Endodermal cell (in vitro differentiated cells): ENCODE data around the gene ELAVL3. TPM values are rescaled to one million over a fixed set of nuclear protein-coding genes. Genes with fewer than 3 reads are reported as not detected.

Experiments
- DNase-seq: peaks from one replicate; pipeline ENCODE4 v3.0.0-alpha.2; 2017
- H3K27ac ChIP-seq: 2 replicates; pipeline ENCODE4 v1.5.1; 2013; ENCODE audit warnings: mild to moderate bottlenecking, low read depth, low read length, moderate library complexity
- H3K27me3 ChIP-seq: 2 replicates; pipeline ENCODE4 v1.6.1; 2013; ENCODE audit warnings: mild to moderate bottlenecking, low read length, moderate library complexity; ENCODE audit not compliant: insufficient read depth, control insufficient read depth, poor library complexity, severe bottlenecking
- H3K36me3 ChIP-seq: 2 replicates; pipeline ENCODE4 v1.7.0; 2013; ENCODE audit warnings: mild to moderate bottlenecking, low read length, moderate library complexity; ENCODE audit not compliant: control insufficient read depth, insufficient read depth
- H3K4me1 ChIP-seq: one replicate; pipeline ENCODE4 v1.7.0; 2013; ENCODE audit warnings: low read length; ENCODE audit not compliant: control insufficient read depth, insufficient read depth
- H3K4me3 ChIP-seq: 2 replicates; pipeline ENCODE4 v1.5.1; 2013; ENCODE audit warnings: mild to moderate bottlenecking, low read length, moderate library complexity
- H3K9ac ChIP-seq: 2 replicates; pipeline ENCODE4 v1.6.1; 2013; ENCODE audit warnings: mild to moderate bottlenecking, low read length, moderate library complexity; ENCODE audit not compliant: poor library complexity, severe bottlenecking; ENCODE audit errors: extremely low read depth
- H3K9me3 ChIP-seq: 2 replicates; pipeline ENCODE4 v1.6.1; 2013; ENCODE audit warnings: mild to moderate bottlenecking, low read length, moderate library complexity; ENCODE audit not compliant: control insufficient read depth
- H3K27ac Mint-ChIP-seq: 2 replicates; pipeline ENCODE4 v1.8.0; 2020; ENCODE audit warnings: mixed read lengths
- H3K27me3 Mint-ChIP-seq: 2 replicates; pipeline ENCODE4 v1.8.0; 2021; ENCODE audit warnings: mild to moderate bottlenecking, mixed read lengths; ENCODE audit not compliant: insufficient read depth
- H3K36me3 Mint-ChIP-seq: 2 replicates; pipeline ENCODE4 v1.8.0; 2020; ENCODE audit warnings: low read depth, mixed read lengths
- H3K4me1 Mint-ChIP-seq: 2 replicates; pipeline ENCODE4 v1.8.0; 2020; ENCODE audit warnings: mixed read lengths
- H3K4me3 Mint-ChIP-seq: 2 replicates; pipeline ENCODE4 v1.8.0; 2020; ENCODE audit warnings: mild to moderate bottlenecking, moderate library complexity, mixed read lengths
- H3K9me3 Mint-ChIP-seq: 2 replicates; pipeline ENCODE4 v1.8.0; 2020; ENCODE audit warnings: mild to moderate bottlenecking, mixed read lengths
- CTCF ChIP-seq: fragments of 200-600 bp; sonication (generic); conservative IDR thresholded peaks from 2 replicates; pipeline ENCODE4 v1.5.0; 2021; ENCODE audit warnings: antibody characterized with exemption, mild to moderate bottlenecking
- WGBS, 2 experiments: methylation state at CpG; one replicate each; pipeline versions ENCODE4 v1.1.5 to v1.1.7; 2013; ENCODE audit warnings: missing lambda C conversion rate in 2 of 2, mixed read lengths in 1 of 2; ENCODE audit not compliant: insufficient coverage in 1 of 2, insufficient read length in 1 of 2; 5-methylcytosine and 5-hydroxymethylcytosine counted together
- total RNA-seq, 2 donors: library from RNA; stranded (reverse); fragmentation: NEBNext Ultra II Directional in 1 of 2; extraction: Animal tissue kit (Norgen Biotek cat#: 25700) in 1 of 2; gene quantifications; 2 replicates in 1 of 2; 3 replicates in 1 of 2; pipeline ENCODE4 v1.2.1, GENCODE V29; 2021

Gene ELAVL3
- total RNA-seq, 2 donors from 2014 or later, result 0.55 TPM; not detected in 1

GRCh38 chr19:11483366-11484111, 2.7 kb upstream of the ELAVL3 start:
- Histone ChIP-seq H3K9me3 (no peaks in the 10 kb centered on the region), H3K27ac (no peak overlapping the region), H3K4me3 (no peak overlapping the region), H3K36me3 (no peaks in the 10 kb centered on the region), H3K9ac (no peak overlapping the region), H3K4me1 (no peaks in the 10 kb centered on the region), H3K27me3 (peaks cover 47% of the 10 kb centered on the region)
- no peak overlapping the region for H3K4me3 Mint-ChIP-seq
- H3K27ac Mint-ChIP-seq, result no peak overlapping the region
- peaks cover 42% of the 10 kb centered on the region for H3K27me3 Mint-ChIP-seq
- 91 to 100% methylated on average over 7 to 57 of the region's 57 CpGs for WGBS, 2 experiments
- H3K9me3 Mint-ChIP-seq, result peaks cover 3% of the 10 kb centered on the region
- DNase-seq, result peak; percentile 71
- H3K4me1 Mint-ChIP-seq, result no peaks in the 10 kb centered on the region
- no peak for TF ChIP-seq CTCF
- peaks cover 12% of the 10 kb centered on the region for H3K36me3 Mint-ChIP-seq

- H3K27ac ChIP-seq, result no peak overlapping the region
- H3K4me3 ChIP-seq, result no peak overlapping the region
- H3K9me3 Mint-ChIP-seq, result peaks cover 3% of the 10 kb centered on the region
- H3K27me3 ChIP-seq, result peaks cover 57% of the 10 kb centered on the region
- H3K36me3 ChIP-seq, result no peaks in the 10 kb centered on the region
- peak; percentile 90 for DNase-seq
- no peak overlapping the region for H3K4me3 Mint-ChIP-seq
- H3K27ac Mint-ChIP-seq, result no peak overlapping the region
- TF ChIP-seq CTCF, result peak; percentile 90
- 3 to 7% methylated on average over 31 to 58 of the region's 58 CpGs for WGBS, 2 experiments
- H3K9ac ChIP-seq, result no peak overlapping the region
- no peaks in the 10 kb centered on the region for H3K9me3 ChIP-seq
- peaks cover 12% of the 10 kb centered on the region for H3K36me3 Mint-ChIP-seq
- H3K4me1 ChIP-seq, result no peaks in the 10 kb centered on the region
- peaks cover 52% of the 10 kb centered on the region for H3K27me3 Mint-ChIP-seq
- no peaks in the 10 kb centered on the region for H3K4me1 Mint-ChIP-seq
Measured at GRCh38 chr19:11482384-11483050, 1.7 kb upstream of the ELAVL3 start.

- Histone ChIP-seq H3K4me3 (no peak overlapping the region), H3K9me3 (no peaks in the 10 kb centered on the region), H3K27ac (no peak overlapping the region), H3K9ac (no peak overlapping the region), H3K4me1 (no peaks in the 10 kb centered on the region), H3K36me3 (no peaks in the 10 kb centered on the region), H3K27me3 (peaks cover 64% of the 10 kb centered on the region)
- H3K4me3 Mint-ChIP-seq, result no peak overlapping the region
- H3K36me3 Mint-ChIP-seq, result peaks cover 12% of the 10 kb centered on the region
- H3K27me3 Mint-ChIP-seq, result peaks cover 59% of the 10 kb centered on the region
- H3K9me3 Mint-ChIP-seq, result peaks cover 3% of the 10 kb centered on the region
- no peak for TF ChIP-seq CTCF
- no peak overlapping the region for H3K27ac Mint-ChIP-seq
- no peaks in the 10 kb centered on the region for H3K4me1 Mint-ChIP-seq
- DNase-seq, result peak; percentile 95
- WGBS, 2 experiments, result 13 to 17% methylated on average over 25 to 50 of the region's 50 CpGs
Measured at GRCh38 chr19:11481534-11482383, 913 bp upstream of the ELAVL3 start.
